Stimulated activated naive CD8-positive, alpha-beta T cell treated with anti-CD3 and anti-CD28 coated beads, Interleukin-15, Interleukin-2, amounts not matched to agents 100 ng/mL and 50 ng/mL, for 24 hours (primary cell): Measurements from ENCODE around the gene SELENON.

Experiments
- H3K27ac Mint-ChIP-seq: one replicate; pipeline ENCODE4 v1.8.0; 2021; ENCODE audit warnings: mild to moderate bottlenecking, mixed read lengths
- H3K27me3 Mint-ChIP-seq: one replicate; pipeline ENCODE4 v1.8.0; 2021; ENCODE audit warnings: mixed read lengths
- H3K36me3 Mint-ChIP-seq: one replicate; pipeline ENCODE4 v1.8.0; 2021; ENCODE audit warnings: low read depth, mixed read lengths
- H3K4me1 Mint-ChIP-seq: one replicate; pipeline ENCODE4 v1.8.0; 2021; ENCODE audit warnings: low read depth, mixed read lengths
- H3K4me3 Mint-ChIP-seq: one replicate; pipeline ENCODE4 v1.8.0; 2021; ENCODE audit warnings: mild to moderate bottlenecking, mixed read lengths
- H3K9me3 Mint-ChIP-seq: one replicate; pipeline ENCODE4 v1.8.0; 2021; ENCODE audit warnings: mixed read lengths

Gene SELENON

DNA sequence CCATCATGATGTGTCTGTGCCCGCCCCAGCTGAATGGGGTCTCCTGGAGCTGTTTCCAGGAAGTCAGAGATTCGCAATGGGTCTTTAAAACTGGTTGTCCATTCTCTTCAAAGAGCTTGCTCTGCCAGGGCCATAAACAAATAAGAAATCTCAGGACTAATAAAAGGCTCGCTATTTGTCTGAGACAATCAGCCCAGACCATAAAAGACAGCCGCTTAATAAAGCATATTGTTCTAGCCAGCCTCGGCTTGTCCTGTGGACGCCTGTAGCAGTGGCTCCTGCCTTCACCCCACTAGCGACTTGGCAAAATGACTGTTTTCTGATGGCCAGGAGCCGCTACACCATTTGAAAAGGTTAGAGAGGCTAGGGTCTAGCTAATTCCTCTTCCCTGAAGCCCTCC is 20.6 kb upstream of the SELENON start:
- Mint-ChIP-seq H3K27ac (no peak overlapping the region), H3K4me1 (peaks cover 18% of the 10 kb centered on the region), H3K9me3 (no peaks in the 10 kb centered on the region), H3K36me3 (no peaks in the 10 kb centered on the region), H3K27me3 (no peaks in the 10 kb centered on the region), H3K4me3 (no peak overlapping the region)

DNA sequence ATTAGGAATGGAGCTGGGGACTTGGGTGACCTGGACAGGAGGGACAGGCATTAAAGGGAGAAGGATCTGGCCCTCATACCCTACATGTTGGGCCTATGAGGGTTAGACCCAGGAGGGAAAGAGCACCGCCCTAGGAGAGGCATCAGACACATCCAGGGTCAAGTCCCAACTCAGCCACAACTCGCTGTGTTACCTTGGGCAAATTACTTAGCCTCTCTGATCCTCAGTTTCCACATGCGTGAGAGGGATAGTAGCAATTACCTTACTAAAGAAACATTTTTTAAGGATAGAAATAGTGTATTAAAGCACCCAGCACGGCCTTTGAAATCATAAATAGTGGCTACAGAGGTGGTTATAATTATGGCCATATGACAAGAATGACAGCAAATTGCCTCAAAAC is 20.1 kb upstream of the SELENON start:
- H3K4me3 Mint-ChIP-seq: no peak overlapping the region
- H3K27me3 Mint-ChIP-seq: no peaks in the 10 kb centered on the region
- no peak overlapping the region for H3K27ac Mint-ChIP-seq
- peaks cover 13% of the 10 kb centered on the region for H3K4me1 Mint-ChIP-seq
- no peaks in the 10 kb centered on the region for H3K9me3 Mint-ChIP-seq
- H3K36me3 Mint-ChIP-seq: no peaks in the 10 kb centered on the region

DNA sequence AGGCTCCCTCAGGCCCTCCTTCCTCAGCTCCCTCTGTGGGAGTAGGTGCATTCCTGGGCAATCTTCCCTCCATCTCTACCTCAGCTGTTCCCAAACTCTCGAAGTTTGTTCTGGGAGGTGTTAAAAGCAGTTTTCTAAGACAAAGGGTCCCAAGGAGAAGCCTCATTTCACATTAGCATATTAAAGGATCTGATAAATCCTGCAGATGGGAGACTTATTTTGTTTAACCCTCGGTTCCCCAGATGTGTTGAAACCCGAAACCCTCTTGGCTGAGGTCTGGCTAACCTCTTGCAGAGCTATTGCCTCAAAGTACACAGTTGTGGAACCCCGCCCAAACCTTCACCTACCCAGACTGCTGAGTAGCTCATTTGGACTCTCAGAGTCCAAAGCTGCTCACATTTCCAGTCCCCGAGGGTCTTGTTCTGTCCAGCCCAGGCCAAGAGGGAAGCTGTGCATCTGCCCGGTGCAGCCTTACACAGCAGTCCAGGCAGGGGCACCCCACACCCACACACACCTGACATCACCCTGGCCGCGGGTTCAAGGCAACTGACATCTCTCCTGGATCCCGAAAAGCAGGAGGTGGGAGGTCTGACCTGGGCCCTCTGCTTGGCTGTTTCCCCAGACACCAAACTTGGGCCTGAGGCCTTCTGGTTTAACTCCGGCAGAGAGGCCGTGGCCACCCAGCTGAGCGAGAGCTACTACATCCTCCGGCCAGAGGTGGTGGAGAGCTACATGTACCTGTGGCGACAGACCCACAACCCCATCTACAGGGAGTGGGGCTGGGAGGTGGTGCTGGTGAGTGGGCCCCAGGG is 19.5 kb upstream of the SELENON start:
- H3K4me1 Mint-ChIP-seq: peaks cover 7% of the 10 kb centered on the region
- H3K27ac Mint-ChIP-seq: no peak overlapping the region
- no peaks in the 10 kb centered on the region for H3K36me3 Mint-ChIP-seq

DNA sequence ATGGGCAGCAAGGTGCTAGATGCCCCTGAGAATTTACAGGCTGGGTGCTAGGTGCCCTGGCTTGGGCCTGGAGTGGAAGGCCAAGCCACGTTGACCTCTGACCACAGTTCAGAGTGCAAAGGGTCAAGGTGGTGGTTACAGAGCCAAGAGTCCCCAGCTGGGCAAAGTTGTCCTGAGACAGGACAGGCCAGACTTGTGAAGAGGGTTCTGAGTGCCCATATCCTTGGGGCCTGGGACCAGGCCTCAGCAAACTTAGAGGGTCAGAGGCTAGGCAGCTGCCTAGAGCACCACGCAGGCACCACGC is 18.9 kb upstream of the SELENON start:
- no peaks in the 10 kb centered on the region for H3K27me3 Mint-ChIP-seq
- no peaks in the 10 kb centered on the region for H3K9me3 Mint-ChIP-seq
- peaks cover 1% of the 10 kb centered on the region for H3K4me1 Mint-ChIP-seq
- no peaks in the 10 kb centered on the region for H3K36me3 Mint-ChIP-seq
- no peak overlapping the region for H3K27ac Mint-ChIP-seq
- H3K4me3 Mint-ChIP-seq: no peak overlapping the region

More for the DNA sequence above, 19.5 kb upstream of the SELENON start:
- no peak overlapping the region for H3K4me3 Mint-ChIP-seq
- no peaks in the 10 kb centered on the region for H3K27me3 Mint-ChIP-seq
- no peaks in the 10 kb centered on the region for H3K9me3 Mint-ChIP-seq

DNA sequence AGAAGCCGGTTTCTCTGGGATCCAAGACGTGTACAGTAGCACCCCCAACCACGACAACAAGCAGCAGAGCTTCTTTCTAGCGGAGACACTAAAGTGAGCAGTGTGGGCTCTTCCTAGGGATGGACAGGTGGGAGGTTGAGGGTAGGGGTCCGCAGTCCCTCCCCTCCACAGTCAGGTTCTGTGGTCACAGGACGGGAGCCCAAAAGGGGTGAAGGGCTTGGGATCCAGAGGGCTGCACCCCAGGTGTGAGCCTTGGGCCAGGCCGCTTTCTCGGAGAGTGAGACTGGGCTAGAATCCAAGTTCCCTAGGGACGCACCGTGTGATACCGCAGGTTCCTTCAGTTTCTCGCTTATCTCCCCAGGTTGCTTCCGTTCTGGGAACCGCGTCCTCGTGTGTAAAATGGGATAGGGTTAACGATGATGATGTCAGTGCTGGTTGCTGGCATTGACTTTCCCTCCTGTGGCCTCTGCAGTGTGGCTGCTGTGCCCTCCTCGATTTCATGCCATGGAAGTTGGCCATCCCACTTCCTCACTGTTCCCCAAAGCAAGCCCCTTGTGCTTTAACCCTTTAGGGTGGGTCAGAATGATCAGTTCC is 17.3 kb upstream of the SELENON start:
- H3K27ac Mint-ChIP-seq: no peak overlapping the region
- H3K36me3 Mint-ChIP-seq: no peaks in the 10 kb centered on the region
- no peak overlapping the region for H3K4me3 Mint-ChIP-seq
- H3K9me3 Mint-ChIP-seq: no peaks in the 10 kb centered on the region
- no peaks in the 10 kb centered on the region for H3K4me1 Mint-ChIP-seq
- no peaks in the 10 kb centered on the region for H3K27me3 Mint-ChIP-seq

DNA sequence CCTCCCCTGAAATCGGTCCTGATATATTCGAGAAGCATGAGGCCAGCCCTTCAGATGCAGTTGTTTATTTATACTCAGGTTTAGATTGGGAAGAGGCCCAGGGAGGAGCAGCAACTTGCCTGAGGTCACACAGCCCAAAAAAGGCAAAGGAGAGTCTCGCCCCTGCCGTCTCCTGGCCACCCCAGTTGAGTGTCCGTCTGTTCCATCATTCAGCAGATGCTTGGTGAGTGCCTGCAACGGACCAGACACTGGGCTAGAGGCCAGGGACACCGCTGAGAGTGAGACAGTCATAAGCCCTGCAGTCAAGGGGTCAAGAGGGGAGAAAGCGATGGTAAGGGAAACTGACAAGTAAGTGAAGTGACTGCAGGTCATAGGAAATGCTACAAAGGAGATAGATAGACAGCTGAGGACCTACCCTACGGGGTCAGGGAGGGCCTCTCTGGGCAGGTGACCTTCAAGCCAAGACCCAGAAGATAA is 15.4 kb upstream of the SELENON start:
- no peaks in the 10 kb centered on the region for H3K36me3 Mint-ChIP-seq
- H3K4me3 Mint-ChIP-seq: no peak overlapping the region
- H3K9me3 Mint-ChIP-seq: no peaks in the 10 kb centered on the region
- H3K27ac Mint-ChIP-seq: no peak overlapping the region
- no peaks in the 10 kb centered on the region for H3K4me1 Mint-ChIP-seq
- no peaks in the 10 kb centered on the region for H3K27me3 Mint-ChIP-seq

DNA sequence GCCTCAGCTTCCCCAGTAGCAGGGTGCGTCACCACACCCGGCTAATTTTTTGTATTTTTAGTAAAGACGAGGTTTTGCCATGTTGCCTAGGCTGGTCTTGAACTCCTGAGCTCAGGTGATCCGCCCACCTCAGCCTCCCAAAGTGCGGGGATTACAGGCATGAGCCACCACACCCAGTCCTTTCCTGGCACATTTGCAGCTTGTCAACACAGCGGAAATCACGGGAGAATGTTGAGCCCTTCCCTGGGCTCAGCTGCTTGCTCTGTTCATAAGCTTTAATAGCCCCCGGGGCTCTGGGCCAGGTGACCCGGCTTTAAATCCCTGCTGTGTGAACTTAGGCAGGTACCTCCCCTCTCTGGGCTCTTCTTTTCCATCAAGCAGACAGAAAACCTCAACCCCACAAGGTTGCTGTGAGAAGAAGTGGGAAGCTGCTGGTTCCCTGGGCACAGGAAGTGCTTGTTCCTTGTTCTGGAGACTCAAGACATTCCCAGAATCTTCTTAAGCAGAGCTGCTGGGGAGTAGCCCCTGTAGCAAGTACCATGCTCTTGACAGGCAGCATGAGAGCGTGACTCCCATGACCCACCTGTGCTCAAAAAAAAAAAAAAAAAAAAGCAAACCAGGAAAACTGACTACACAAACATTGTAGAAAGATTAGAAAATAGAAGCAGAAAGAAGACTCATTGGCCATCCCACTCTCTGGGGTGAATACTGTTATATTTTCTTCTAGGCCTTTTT is 14.5 kb upstream of the SELENON start:
- Mint-ChIP-seq H3K27ac (no peak overlapping the region), H3K36me3 (no peaks in the 10 kb centered on the region), H3K4me1 (no peaks in the 10 kb centered on the region), H3K9me3 (no peaks in the 10 kb centered on the region), H3K4me3 (no peak overlapping the region), H3K27me3 (no peaks in the 10 kb centered on the region)

DNA sequence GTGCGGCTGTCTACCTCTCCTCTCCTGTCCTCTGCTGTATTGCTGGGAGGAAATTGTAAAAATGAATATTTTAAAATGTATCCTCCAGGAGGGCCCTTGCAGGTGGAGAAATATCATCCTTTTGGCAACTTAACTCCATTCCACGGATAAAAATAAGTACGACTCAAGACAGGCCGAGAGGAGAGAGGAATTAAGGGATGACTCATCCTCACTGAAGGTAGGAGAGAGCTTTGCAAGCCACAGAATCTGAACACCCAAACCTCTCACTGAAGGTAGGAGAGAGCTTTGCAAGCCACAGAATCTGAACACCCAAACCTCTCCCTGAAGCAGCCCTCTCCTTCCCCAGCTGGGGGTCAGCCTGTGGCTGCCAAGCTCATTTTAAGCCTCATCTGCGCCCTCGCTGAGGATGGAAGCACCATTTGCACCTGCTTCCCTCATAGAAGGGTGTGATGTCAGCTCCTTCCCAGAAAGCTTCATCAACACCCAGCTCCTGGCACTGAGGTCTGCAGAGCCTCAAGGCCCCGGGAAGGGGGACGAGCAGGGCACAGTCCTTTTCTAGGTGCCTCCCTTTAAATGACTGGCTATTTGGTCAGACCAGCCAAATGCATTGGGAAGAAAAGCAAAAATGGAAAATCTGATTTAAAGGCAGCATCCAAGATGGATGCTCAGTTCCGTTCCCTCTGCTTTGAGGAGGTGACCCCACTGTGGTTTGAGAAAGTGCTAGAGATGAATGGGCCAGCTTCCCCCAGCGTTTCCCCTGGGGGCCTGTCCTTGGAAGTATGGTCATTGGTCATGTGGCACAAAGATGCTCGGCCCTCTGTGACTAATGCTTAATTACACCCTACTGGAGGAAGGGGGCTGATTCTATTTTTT is 12.9 kb upstream of the SELENON start:
- no peaks in the 10 kb centered on the region for H3K9me3 Mint-ChIP-seq
- H3K4me3 Mint-ChIP-seq: no peak overlapping the region
- peak overlapping the region; percentile 17 for H3K27ac Mint-ChIP-seq

DNA sequence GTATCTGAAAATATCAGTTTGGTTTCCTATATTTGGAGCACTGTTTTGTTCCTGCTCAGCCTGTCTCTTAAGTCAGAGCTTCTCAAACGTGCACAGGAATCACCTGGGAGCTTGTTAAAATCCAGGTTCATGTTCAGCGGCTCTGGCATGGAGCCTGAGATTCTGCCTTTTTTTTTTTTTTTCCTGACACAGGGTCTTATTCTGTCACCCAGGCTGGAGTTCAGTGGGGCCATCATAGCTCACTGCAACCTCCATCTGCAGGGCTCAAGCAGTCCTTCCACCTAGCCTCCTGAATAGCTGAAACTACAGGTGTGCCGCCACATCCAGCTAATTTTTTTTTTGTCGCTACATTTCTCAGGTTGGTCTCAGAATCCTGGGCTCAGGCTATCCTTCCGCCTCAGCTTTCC is 12.2 kb upstream of the SELENON start:
- no peak overlapping the region for H3K4me3 Mint-ChIP-seq
- no peaks in the 10 kb centered on the region for H3K9me3 Mint-ChIP-seq
- H3K27ac Mint-ChIP-seq: no peak overlapping the region

More for the DNA sequence above, 12.9 kb upstream of the SELENON start:
- Mint-ChIP-seq H3K4me1 (no peaks in the 10 kb centered on the region), H3K27me3 (no peaks in the 10 kb centered on the region), H3K36me3 (no peaks in the 10 kb centered on the region)

DNA sequence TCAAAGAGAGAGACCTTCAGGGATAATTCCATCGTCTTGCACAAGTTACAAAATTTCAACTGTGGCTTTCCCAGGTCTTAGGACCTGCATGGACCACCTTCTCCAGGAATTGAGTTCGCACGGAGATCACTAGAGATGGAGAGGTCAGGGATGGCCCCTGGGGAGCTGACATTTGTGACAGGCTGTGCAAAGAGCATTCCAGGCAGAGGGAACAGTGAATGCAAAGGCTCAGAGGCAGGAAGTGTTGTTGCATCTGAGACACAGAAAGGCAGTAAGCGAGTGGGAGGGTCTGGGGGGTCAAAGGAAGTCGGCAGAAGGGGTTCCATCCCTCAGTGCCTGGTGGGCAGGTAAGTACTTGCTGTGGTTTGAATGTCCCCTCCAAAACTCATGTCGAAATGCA is 9.5 kb upstream of the SELENON start:
- no peak overlapping the region for H3K27ac Mint-ChIP-seq
- H3K4me1 Mint-ChIP-seq: peaks cover 6% of the 10 kb centered on the region
- H3K9me3 Mint-ChIP-seq: no peaks in the 10 kb centered on the region
- no peak overlapping the region for H3K4me3 Mint-ChIP-seq
- no peaks in the 10 kb centered on the region for H3K27me3 Mint-ChIP-seq
- H3K36me3 Mint-ChIP-seq: no peaks in the 10 kb centered on the region

More for the DNA sequence above, 12.2 kb upstream of the SELENON start:
- Mint-ChIP-seq H3K4me1 (no peaks in the 10 kb centered on the region), H3K36me3 (no peaks in the 10 kb centered on the region), H3K27me3 (no peaks in the 10 kb centered on the region)

DNA sequence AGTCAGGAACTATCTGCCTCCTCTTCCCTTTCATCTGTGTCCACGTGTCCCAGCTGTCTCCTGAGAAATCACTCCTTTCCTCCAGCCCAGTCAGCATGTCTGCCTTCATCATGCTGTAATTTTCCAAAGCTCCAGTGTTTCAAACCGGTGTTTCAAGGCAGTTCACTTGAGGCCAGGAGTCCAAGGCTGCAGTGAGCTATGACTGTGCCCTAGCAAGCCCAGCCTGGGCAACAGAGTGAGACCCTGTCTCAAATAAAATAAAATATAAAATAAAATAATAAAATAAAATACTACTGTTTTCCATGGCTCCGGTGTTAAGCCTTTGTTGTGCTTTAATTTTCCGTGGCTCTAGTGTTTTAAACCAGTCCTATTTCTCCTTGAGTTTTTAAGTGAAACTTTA is 7.9 kb upstream of the SELENON start:
- no peak overlapping the region for H3K4me3 Mint-ChIP-seq
- no peaks in the 10 kb centered on the region for H3K36me3 Mint-ChIP-seq
- H3K4me1 Mint-ChIP-seq: peaks cover 23% of the 10 kb centered on the region
- H3K9me3 Mint-ChIP-seq: no peaks in the 10 kb centered on the region
- no peaks in the 10 kb centered on the region for H3K27me3 Mint-ChIP-seq
- no peak overlapping the region for H3K27ac Mint-ChIP-seq

DNA sequence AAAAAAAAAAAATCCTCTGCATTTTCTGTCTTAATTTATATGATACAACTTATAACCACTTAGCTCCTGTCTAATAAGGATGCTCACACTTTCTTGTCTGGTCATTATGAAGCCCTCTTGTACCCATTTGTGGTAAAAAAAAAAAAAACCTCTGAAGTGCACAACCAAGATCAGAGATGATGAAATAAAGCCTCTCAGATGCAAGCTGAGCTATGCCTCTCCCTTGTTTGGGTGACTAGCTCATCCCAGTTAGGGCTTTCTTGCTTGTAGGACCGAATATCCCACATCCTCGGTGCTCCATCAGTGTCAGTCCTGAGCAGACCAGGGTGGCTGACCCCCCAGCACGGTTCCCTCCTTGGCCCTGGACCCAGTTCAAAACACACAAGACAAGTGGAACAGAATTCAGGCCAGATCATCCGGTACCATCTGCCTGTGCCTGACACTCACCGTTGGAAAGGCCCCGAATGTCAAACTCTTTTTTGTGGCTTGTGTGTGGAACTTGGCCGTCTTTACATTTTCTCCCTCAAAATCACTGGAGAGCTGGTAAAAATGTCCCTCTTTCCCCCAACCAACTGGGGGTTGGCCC is 6.3 kb upstream of the SELENON start:
- H3K4me3 Mint-ChIP-seq: no peak overlapping the region
- no peaks in the 10 kb centered on the region for H3K36me3 Mint-ChIP-seq
- no peaks in the 10 kb centered on the region for H3K9me3 Mint-ChIP-seq
- peaks cover 37% of the 10 kb centered on the region for H3K4me1 Mint-ChIP-seq
- no peaks in the 10 kb centered on the region for H3K27me3 Mint-ChIP-seq
- no peak overlapping the region for H3K27ac Mint-ChIP-seq

DNA sequence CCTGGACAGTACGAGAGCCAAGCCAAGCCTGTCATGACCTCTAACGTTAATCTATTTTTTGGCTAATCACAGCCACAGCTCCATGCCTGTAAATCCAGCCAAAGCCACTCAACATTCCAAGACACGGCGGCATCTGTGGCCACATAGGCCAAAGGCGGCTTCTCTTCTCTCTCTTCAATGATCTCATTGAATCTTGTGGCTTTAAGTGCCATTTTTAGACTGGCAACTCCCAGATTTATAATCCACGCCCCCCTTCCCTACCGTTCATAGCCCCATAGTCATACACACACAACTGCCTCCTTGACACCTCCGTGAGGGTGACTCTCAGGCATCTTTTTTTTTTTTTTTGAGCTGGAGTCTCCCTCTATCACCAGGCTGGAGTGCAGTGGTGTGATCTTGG is 5.7 kb upstream of the SELENON start:
- no peaks in the 10 kb centered on the region for H3K27me3 Mint-ChIP-seq
- H3K27ac Mint-ChIP-seq: no peak overlapping the region
- H3K4me3 Mint-ChIP-seq: no peak overlapping the region
- peaks cover 39% of the 10 kb centered on the region for H3K4me1 Mint-ChIP-seq
- no peaks in the 10 kb centered on the region for H3K36me3 Mint-ChIP-seq
- H3K9me3 Mint-ChIP-seq: no peaks in the 10 kb centered on the region

DNA sequence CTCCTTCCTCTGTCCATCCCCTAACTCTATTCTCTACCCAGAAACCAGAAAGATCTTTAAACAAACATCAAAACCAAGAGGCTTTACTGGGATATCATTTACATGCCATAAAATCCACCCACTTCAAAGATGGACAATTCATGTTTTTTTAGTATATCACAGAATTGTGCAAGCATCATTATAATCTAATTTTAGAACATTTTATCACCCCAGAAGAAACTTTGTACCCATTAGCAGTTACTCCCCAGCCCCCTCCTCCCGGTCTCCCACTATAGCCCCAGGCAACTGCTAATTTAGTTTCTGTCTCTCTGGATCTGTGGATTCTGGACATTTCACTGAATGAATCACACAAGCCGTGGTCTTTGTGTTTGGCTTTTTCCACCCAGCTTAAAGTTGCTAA is 4.8 kb upstream of the SELENON start:
- H3K4me3 Mint-ChIP-seq: no peak overlapping the region
- H3K4me1 Mint-ChIP-seq: peaks cover 43% of the 10 kb centered on the region
- no peak overlapping the region for H3K27ac Mint-ChIP-seq
- no peaks in the 10 kb centered on the region for H3K27me3 Mint-ChIP-seq
- no peaks in the 10 kb centered on the region for H3K9me3 Mint-ChIP-seq
- no peaks in the 10 kb centered on the region for H3K36me3 Mint-ChIP-seq
